GM19452 (cell line): ENCODE results near the gene ID3.
"Not testable (repeated sequence)": the region's sequence is repeated elsewhere in the genome, so short reads cannot be mapped to it uniquely, and the experiment has no call there.

Experiments used
- ATAC-seq: cut with Tn5 transposase; IDR thresholded peaks from one replicate; pipeline ENCODE4 v1.9.1; 2021; ENCODE audit not compliant: unreplicated experiment

The ID3 gene

DNA sequence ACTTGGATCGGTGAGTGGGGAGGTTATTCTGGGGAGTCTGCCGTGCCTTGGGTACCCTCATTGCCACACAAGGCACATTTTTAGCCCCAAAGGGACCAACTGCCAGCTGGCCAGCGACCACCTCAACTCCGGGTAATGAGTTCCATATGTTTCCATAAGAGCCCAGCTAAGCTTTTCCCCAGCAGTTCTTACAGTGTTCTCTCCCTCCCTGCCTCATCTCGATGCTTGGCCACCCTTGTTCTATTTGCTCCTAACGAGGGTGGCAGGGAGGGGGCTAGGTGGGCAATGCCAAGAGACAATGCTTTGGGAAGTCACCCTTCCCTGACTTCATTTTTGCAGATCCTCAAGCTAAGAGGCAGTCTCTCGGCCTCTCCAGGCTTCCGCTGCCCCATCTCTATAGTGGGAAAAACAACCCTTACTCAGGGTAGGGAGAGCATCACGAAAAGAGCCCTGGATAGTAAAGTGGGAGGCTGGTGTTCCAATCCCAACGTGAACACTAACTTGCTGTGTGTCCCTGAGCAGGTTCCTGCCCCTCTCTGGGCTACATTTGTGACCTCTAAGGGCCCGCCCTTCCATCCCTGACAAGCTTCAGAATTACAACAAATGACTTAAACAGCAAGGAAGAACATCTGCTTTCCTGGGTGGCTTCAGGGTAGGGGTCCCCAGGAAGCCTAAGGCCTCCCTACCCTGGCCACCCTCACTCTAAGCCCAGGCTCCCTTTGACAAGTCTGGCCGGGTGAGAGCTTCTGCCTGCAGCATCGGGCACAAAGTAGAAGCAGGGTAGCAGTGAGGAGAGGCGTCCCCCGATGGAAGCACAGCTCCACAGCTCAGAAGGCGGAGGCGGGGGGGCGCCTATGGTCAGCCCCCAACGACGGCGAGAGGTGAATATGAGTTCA lies 5.8 kb downstream of the ID3 start:
- no peak for ATAC-seq

DNA sequence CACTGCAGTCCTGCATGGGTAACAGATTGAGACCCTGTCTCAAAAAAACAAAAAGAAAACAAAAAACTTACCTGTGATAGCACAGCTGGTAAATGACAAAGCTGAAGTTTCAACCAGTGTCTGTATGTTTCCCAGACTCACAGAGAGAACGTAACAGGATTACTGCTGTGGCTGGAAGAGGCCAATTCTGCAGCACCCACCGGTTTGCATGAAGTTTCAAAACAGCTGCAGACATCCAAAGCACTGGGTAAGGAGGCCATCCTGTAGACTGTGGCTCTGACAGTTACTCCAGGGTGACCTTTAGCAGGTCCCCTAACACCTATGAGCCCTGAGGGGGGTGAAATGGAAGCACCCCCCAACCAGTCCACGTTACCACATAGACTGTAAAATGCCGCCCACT lies 7.5 kb downstream of the ID3 start:
- ATAC-seq: no peak

DNA sequence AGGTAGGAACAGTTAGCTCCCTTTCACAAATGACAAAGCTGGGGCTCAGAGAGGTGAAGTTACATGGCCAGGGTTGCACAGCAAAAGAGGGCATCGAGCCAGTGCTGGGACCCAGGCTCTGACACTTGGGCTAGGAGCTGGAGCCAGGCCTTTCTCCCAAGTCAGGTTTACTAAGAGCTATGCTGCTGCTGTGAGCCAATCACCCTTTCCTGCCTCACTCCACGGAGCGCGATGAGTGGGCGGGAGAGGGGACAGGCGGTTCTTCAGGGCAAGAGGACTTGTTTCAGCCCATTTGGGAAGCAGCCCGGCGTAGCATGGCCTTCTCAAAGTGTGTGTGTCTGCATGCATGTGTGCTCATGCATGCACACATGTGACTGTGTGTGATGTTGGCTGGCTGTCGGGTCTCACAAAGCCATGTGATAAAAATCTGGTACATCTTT lies 10.6 kb downstream of the ID3 start:
- ATAC-seq: no peak

DNA sequence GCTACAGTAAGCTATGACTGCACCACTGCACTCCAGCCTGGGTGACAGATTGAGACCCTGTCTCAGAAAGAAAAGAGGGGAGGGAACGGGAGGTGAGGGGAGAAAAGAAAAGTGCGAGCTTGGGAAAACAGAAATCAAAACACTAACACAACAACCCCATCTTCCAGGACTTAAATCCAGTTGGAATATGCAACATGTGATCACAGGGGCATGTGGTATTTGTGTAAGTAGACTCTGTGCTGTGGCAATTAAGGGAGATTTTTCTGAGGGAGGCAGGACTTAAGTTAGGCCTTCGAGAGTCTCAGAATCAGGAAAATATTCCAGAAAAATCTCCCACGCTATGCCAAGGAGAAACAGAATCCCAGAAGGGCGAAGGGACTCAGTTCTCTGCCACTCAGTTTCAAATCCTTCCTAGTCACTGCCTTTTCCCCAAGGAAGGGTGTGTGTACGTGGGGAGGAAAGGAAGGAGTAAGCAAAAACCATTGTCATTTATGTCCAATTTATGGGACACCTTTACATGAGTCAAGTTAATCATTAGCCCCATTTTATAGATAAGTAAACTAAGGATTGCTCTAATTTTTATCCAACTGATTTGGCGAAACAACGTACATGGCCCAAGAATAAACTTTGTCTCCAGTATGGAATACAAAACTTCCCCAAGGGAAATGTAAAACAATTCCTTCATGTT lies 12.3 kb downstream of the ID3 start:
- ATAC-seq: no peak

DNA sequence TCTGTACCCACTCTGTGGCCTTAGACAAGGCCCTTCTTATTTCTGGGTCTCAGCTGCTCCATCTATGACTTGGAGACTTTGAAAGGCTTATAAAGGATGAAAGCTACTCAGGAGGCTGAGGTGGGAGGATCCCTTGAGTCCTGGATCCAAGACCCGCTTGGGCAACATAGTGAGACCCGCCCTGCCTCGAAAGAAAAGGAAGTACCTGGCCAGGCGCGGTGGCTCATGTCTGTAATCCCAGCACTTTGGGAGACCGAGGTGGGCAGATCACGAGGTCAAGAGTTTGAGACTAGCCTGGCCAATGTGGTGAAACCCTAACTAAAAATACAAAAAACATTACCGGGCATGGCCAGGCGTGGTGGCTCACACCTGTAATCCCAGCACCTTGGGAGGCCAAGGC lies 13.4 kb downstream of the ID3 start:
- ATAC-seq: no peak

DNA sequence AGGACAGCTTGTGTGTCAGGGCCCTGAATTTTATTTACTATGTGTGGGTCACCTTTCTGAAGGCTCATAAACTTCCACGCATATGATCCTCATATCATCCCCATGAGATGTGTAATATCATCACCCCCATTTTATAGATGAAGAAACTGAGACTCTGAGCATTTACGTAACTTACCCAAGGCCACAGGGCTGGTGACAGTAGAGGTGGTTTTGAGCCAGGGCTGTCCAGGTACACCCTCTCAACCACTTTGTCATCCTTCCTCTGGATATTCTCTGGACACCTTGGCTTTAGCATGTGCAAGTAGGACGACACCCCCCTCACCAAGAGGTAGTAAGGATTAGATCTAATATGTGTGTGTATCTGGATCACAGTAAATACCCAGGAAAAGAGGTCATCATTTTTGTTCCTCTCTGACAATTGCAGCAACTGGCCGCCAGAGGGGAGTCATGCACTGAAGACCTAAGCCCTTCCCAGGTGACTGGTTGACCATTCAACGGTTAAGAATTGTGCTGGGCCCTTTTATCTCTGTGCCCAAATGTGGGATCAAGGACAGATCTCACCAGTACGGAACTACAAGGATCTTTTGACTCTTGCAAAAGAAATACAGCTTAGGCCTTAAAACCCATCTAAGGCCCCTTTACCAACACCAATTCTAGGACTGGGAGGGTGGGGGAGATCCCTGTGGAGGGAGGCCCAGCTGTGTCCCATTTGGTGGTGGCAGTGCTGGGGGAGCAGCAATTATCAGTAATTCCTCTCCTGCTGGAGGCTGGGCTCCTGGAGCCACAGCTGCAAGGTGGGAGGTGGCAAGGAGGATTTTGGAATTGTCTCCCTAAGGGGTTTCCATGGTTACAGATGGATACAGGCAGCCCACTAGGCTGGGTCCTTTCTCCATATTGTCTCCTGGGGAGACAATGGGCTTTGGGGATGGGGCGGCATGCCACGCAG lies 14.6 kb downstream of the ID3 start:
- ATAC-seq: no peak

DNA sequence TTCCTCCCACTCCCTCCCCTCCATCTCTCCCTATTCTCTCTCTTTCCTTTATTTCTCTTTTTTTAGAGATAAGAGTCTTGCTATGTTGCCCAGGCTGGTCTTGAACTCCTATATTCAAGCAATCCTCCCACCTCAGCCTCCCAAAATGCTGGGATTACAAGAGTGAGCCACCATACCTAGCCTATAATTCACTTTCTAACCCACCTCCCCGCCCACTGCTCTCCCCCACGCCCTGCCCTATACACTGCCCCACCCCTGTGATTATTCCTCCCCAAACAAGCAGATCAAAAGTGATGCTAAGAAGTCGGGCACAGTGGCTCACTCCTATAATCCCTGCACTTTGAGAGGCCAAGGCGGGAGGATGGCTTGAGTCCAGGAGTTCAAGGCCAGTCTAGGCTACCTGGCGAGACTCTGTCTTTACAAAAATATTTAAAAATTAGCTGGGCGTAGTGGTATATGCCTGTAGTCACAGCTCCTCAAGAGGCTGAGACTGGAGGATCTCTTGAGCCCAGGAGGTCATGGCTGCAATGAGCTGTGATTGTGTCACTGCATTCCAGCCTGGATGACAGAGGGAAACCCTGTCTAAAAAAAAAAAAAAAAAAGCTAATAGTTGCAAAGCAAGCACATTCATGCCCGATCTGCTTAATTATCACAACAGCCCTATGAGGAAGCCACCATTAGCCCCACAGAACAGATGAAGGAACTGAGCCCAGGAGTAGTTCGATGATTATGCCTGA lies 15.4 kb downstream of the ID3 start:
- ATAC-seq: no peak

DNA sequence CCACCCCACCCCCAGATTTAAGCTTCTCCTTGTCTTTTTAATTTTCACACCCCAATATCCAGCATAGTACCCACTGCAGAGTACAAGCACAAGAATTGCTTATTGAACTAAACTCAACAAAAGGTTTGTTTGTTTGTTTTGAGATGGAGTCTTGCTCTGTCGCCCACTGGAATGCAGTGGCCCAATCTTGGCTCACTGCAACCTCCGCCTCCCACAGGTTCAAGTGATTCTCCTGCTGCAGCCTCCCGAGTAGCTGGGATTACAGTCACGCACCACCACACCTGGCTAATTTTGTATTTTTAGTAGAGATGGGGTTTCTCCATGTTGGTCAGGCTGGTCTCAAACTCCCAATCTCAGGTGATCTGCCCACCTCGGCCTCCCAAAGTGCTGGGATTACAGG lies 16.4 kb downstream of the ID3 start:
- ATAC-seq: not testable (repeated sequence)

DNA sequence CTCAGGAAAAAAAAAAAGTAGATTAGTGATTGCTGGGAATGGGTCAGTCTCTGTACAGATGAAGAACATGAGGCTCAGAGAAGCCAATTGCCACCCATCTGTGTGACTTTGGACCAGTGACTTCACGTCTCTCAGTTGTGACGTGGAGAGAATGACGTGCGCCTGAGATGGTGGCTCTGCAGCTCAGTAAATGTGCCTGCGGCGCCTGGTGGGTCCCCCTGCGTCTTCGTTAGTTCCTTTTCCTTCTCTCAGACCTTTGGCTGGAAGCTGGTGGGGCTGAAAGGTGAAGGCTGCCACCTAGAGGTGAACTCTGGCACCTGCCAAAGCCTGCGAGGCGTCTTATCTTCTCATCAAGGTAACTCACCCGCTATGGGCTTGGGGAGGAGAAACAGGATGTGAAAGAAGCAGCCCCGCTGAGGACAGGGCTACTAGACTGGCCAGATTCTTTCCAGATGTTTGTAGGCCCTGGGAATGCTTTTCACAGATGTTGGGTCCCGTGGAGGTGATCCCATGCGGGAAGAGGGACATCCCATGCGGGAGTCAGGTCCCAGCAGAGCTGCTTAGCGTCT lies 19.5 kb downstream of the ID3 start:
- ATAC-seq: peak; percentile 73

DNA sequence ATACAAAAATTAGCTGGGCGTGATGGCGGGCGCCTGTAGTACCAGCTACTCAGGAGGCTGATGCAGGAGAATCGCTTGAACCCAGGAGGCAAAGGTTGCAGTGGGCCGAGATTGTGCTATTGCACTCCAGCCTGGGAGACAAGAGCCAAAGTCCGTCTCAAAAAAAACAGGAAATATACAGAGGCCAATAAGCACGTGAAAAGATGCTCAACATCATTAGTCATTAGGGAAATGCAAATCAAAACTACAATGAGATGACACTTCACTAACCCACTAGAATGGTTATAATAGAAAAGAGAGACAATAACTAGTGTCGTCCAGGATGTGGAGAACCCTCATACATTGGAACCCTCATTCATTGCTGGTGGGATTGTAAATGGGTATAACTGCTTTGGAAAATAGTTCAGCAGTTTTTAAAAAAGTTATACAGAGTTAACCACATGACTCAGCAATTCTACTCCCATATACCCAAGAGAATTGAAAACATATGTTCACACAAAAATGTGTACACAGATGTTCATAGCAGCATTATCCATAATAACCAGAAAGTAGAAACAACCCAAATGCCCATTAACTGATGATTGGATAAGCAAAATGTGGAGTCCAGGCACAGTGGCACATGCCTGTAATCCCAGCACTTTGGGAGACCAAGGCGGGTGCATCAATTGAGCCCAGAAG lies 21.9 kb downstream of the ID3 start:
- no peak for ATAC-seq

DNA sequence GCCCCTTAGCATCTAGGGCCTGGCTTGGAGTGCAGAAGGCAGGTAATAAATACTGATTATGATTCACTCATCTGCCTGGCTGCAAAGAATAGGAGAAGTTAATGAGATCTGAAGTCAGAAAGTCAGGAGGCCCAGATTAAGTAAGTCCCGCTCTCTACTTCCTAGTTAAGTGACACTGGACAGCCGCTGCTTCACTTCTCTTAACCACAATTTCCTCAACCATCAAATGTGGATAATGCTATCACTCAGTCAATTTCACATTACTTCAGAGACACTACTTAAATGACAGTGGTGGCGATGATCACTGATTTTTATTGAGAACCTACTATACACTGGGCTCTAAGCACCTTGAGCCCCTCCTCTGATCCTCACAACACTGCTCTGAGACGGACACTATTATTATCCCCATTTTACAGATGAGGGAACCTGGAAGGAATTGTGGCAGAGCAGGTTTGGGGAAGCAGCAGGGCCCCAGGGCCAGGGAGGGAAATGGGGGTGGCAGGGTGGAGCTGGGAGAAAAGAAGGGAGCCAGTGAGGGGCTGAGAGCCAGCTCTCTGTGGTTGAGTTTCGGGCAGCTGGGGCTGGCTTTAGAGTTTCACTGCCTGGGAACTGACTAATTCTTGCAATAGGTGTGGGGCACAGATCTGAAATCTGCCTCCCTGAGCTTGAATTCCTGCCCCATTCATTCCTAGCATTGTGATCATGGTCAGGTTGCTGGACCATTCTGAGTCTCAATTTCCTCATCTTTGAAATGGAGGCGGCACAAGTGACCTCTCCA lies 25.9 kb downstream of the ID3 start:
- no peak for ATAC-seq

DNA sequence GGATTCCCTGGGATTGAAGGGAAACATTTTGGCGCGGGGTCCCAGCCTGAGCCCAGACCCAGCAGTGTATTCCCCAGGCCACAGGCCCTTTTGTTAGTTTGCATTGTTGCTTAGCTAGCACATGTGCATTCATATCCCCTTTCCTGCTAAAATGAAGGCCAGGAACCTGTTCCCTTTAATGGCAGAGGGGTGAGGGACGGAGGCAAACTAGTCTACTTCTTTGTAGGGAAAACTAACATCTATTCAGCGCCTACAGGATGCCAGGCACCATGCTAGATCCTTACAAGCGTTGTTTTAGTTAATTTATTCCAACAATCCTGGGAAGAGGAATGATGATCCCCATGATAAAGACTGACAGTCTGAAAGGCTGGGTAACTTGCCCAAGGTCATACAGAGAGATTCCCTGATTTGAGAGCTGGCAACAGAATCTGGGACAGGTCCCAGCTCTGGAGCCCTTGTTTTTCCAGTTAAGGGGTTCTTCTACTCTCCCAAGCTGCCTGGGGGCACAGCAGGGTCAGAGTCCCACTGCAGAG lies 27.7 kb downstream of the ID3 start:
- ATAC-seq: no peak

DNA sequence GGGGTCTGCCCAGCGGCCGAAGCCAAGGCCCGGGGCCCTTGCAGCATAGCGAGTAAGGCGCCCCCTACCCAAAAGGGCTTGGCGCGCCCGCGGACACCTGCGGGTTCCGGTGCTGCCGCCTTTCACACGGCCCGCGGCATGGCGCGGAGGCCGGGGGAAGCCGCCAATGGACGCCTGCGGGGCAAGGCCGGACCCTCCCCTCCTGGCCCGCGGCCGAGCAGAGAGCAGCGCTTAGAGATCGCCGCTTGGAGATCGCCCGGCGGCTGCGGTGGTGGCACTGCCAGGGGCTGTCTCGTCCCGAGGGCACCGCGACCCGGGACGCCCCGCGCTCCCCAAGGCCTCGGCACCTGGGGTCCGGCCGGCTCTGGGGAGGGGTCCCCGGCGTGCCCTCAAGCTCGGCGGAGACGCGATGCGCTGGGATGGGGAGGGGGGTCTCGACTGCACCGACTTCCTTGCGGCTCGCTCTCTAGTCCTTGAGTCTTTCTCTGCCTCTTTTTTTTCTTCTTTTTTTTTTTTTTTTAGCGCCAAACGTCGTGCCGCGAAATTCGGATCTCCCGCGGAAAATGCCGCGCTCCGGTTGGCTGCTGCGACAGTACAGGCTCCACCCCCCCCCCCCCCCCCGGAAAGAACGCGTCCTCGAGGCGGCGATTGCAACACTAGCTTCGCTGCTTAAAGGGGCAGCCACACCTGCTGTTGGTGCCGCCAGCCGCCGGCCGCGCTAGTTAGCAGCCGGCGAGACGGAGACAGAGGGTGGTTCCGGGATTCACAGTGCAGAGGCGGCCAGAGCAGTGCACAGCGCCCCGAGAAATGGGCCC lies 28.3 kb downstream of the ID3 start, which contains the start of gene E2F2:
E2F2 (minus strand) TSS at position 487 of the 815 bp plus-strand sequence; CDS start at position 47, 440 bp downstream.
- ATAC-seq: no peak

DNA sequence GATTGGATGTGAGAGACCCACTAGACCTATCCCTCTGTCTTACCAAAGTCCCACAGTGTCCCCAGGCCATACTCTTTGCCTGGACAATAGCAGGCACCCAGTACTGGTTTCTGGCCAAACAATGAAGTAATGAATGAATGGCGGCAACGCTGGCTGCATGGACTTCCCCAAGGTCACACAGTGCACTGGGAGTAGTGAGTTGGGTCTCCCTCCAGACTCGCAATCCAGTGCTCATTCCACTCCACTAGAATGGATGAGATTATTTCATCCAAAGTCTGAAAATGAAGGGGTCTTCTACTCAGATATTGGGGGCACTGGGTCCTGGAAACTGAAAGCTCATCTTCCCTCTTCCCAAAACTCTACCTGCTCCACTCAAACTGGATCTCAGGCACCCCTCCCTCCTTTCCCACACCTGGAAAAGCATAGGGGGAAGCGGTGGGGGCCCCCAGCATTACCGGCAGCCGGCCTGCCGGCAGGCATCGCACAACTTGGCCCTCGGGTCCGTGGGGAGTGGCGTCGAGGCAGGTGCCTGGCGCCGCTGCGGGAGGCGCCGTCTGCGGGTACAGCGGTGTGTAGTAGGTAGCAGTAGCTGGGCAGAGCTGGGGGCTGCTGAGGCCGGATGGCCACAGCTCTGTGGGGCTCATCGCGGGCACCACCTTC lies 29.1 kb downstream of the ID3 start:
- no peak for ATAC-seq

DNA sequence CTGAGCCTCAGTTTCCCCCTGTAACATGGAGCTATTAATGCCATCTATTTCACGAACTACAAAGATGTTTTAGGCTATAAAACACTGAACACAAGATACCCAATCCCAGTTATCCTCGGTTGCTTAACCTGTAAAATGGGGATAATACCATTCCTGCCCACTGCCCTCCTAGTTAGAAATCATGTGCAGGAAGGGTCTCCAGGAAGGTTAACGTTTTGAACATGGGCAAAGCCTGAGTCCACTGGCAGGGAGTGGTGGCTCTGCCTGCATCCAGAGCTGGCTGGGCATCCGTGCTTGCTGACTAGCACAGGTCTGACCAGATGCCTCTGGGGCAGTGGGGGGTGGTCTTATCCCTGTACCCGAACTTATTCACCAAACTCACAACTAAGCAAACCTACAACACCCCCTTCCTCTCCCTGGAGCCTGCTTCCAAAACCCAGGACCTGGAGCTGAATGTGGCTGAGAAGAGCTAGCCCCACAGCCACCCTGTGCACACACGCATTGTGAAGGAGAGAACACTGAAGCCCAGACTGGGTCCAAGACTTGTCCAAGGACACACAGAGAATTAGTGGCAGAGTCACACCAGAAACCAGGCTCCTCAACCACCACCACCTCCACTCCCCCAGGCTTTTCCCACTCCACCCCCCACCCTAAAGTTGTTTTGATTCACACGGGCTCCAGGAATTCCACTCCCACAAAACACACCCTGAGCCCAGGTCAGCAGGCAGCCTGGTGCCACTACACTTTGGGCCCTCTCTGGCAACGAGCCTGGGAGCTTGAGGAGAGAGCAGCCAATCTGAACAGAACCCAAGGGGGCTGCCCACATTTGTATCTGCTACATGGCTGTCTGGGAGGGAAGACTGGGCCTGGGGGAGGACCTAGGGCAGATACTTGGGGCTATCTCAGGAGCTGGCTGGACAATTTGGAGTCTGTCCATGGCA lies 29.9 kb downstream of the ID3 start:
- no peak for ATAC-seq
